Measurements from ENCODE around the gene SLC6A8. TPM values are rescaled to one million over a fixed set of nuclear protein-coding genes. Genes with fewer than 3 reads are reported as not detected.

SLC6A8 gene
- total and polyA plus RNA-seq, 2 donors (not counting 3 experiments of a cell fraction or from before 2014, with no cell fraction given) = 22.7 to 23.6 TPM

DNA sequence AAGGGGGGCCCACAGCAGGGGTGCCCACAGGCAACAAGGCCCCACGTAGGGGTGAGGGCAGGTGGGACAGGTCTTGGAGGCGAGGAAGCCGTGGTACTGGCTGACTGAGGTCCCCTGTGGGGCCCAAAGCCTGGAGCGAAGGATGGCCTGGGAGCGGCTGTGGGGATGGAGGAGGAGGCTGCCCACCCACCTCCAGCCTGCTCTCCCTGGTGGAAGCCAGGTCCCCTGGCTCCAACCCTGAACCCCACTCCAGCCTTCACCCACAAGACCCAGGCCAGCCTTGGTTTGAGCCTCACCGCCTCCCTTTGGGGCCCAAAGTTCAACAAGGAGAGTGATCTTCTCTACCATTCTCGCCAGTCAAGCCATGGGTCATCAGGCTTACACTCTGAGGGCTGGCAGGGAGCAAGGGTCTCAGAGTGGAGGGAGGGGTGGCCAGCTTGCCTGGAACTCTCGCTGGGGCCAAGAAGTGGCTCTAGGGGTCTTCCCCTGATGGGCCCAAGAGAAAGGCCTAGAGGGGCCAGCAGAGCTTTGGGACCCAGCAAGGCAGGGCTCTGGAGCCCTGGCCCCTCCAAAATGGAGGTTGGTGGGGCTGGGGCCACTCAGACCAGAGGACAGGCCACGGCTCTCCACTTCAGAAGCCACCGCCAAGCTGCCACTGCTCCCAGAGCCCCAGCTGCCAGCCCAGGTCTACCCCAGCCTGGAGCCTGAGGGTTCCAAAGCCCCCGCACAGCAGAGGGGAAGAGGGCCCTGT lies 19.1 kb upstream of the SLC6A8 start:
- POLR2A ChIA-PET = no interaction called here
- TF ChIP-seq, protein P1, sequence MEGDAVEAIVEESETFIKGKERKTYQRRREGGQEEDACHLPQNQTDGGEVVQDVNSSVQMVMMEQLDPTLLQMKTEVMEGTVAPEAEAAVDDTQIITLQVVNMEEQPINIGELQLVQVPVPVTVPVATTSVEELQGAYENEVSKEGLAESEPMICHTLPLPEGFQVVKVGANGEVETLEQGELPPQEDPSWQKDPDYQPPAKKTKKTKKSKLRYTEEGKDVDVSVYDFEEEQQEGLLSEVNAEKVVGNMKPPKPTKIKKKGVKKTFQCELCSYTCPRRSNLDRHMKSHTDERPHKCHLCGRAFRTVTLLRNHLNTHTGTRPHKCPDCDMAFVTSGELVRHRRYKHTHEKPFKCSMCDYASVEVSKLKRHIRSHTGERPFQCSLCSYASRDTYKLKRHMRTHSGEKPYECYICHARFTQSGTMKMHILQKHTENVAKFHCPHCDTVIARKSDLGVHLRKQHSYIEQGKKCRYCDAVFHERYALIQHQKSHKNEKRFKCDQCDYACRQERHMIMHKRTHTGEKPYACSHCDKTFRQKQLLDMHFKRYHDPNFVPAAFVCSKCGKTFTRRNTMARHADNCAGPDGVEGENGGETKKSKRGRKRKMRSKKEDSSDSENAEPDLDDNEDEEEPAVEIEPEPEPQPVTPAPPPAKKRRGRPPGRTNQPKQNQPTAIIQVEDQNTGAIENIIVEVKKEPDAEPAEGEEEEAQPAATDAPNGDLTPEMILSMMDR (IDR thresholded peaks at IDR 0.05; ENCODE audit: extremely low read depth in 1 of 2, insufficient read depth in 1 of 2, low read depth in 1 of 2, low read length in 2 of 2) = no peak
- no peak for TF ChIP-seq GATA2 (IDR thresholded peaks at IDR 0.05; ENCODE audit: insufficient read depth, insufficient read length, low read depth, low read length)
- TF ChIP-seq, protein P2, sequence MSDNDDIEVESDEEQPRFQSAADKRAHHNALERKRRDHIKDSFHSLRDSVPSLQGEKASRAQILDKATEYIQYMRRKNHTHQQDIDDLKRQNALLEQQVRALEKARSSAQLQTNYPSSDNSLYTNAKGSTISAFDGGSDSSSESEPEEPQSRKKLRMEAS (IDR thresholded peaks at IDR 0.05; ENCODE audit: insufficient read depth, insufficient read length) = no peak
- TF ChIP-seq FOS (IDR thresholded peaks at IDR 0.05; ENCODE audit: borderline replicate concordance, insufficient read depth, low read length) = no peak
- no peak for TF ChIP-seq EZH2 (IDR thresholded peaks at IDR 0.05; ENCODE audit: borderline replicate concordance, low read depth, low read length, severe bottlenecking)
- TF ChIP-seq POLR2A (IDR thresholded peaks at IDR 0.05; ENCODE audit: low read depth, low read length) = no peak
- TF ChIP-seq MYC (IDR thresholded peaks at IDR 0.05; ENCODE audit: low read depth, low read length) = no peak
- TF ChIP-seq POLR2AphosphoS5 (IDR thresholded peaks at IDR 0.05; ENCODE audit: insufficient read depth, low read depth, low read length) = no peak
- TF ChIP-seq JUN (IDR thresholded peaks at IDR 0.05; ENCODE audit: borderline replicate concordance, insufficient read depth, insufficient read length, low read depth) = no peak

More for the DNA sequence above, 19.1 kb upstream of the SLC6A8 start:
- no peaks in the 10 kb centered on the region for H3K36me3 ChIP-seq (ENCODE audit: control insufficient read depth in 2 of 2, extremely low read depth in 1 of 2, insufficient read depth in 2 of 2, low read length in 2 of 2)
- DNase-seq (ENCODE audit: low read depth, low spot score) = no peak
- H4K20me1 ChIP-seq (replicated peaks; ENCODE audit: control insufficient read depth, extremely low read depth, insufficient read depth, low read length) = no peaks in the 10 kb centered on the region
- CTCF ChIA-PET = interaction anchor here (0.6 to 6.8 kb wide), 29 partner anchors 12 to 727 kb away, joined by 3 to 89 read pairs (median 6); partner anchors contain the start of genes DUSP9 and HAUS7
- intact Hi-C loops (cut with micrococcal nuclease) (loop anchor here (1.0 to 2.0 kb wide), 7 partner anchors 32 to 728 kb away; no protein-coding TSS in a partner anchor), dilution Hi-C loops (cut with MboI; ENCODE audit: extremely low pct_ligation_motif_present, low sequenced_read_pairs) (no loop called here)
- H3K79me2 ChIP-seq (ENCODE audit: control insufficient read depth, insufficient read depth, low read length) = no peaks in the 10 kb centered on the region
- no TSS peak for BruUV-seq (replicated peaks)
- no peak overlapping the region for H3K4me3 ChIP-seq (replicated peaks in 1 of 3; ENCODE audit: insufficient read depth in 1 of 3, low read depth in 1 of 3, low read length in 3 of 3)
- H3K27me3 ChIP-seq (ENCODE audit: control insufficient read depth in 2 of 2, insufficient read depth in 2 of 2, low read length in 2 of 2) = peaks cover 4 to 6% of the 10 kb centered on the region in 2 experiments
- no peaks in the 10 kb centered on the region for H3K9me3 ChIP-seq (replicated peaks; ENCODE audit: control insufficient read depth, insufficient read depth, low read length)
- no peak overlapping the region for H2AFZ ChIP-seq (ENCODE audit: low read depth, low read length)
- no peaks in the 10 kb centered on the region for H3K9me1 ChIP-seq (replicated peaks; ENCODE audit: control insufficient read depth, extremely low read depth, insufficient read depth, low read length)
- FAIRE-seq = no peak
- H3K4me1 ChIP-seq (ENCODE audit: control insufficient read depth, extremely low read depth, insufficient read depth, low read length) = no peaks in the 10 kb centered on the region
- H3K9ac ChIP-seq (replicated peaks; ENCODE audit: extremely low read depth, insufficient read depth, low read length) = no peak overlapping the region
- H3K27ac ChIP-seq (ENCODE audit: insufficient read depth, low read depth, low read length) = no peak overlapping the region
- no peak overlapping the region for H3K4me2 ChIP-seq (ENCODE audit: insufficient read depth, low read length)
